ENCODE results near the gene KLHL29. TPM values are rescaled to one million over a fixed set of nuclear protein-coding genes. Genes with fewer than 3 reads are reported as not detected.

Gene KLHL29
- total RNA-seq, 1 experiment from 2014 or later, result 2.4 TPM

DNA sequence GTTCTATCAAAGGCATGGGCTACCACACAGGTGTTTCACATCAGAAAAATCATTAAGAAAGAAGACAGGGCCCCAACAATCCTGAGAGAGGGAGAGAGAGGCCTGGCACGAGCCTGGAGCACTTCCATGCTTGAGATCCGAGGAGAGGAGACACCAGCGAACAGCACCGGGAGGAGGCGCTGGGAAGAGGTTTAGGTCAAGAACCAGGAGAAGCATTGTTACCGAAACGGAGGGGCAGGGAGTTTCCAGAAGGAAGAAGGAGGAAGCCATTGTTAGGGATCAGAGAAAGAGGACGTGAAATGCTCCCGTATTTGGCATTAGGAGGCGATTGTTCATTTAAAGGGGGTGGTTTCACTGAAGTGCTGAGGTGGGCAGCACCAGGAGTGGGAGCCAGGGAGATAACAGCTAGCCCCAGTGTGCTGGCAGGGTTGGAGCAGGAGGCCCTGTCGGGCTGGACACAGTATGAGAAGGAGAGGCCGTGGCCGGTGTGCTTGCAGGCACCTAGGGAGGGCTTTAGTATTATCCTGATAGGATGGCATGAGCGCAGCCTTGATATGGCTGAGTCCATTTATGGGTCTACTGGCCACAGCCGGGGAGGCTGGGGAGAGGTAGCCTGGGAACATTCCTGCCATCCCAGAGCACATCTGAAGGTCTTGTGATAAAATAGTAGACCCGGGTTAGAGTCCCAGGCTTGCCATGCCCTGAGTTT is 244.9 kb downstream of the KLHL29 start:
- H3K27ac ChIP-seq (ENCODE audit: insufficient read length, low read depth, low read length), result no peak overlapping the region
- H3K18ac ChIP-seq (ENCODE audit: insufficient read length, low read depth, low read length), result no peak overlapping the region
- H3K4me1 ChIP-seq (ENCODE audit: insufficient read depth, low read length), result no peaks in the 10 kb centered on the region
- no peak overlapping the region for H3K4me2 ChIP-seq (ENCODE audit: insufficient read depth, insufficient read length, low read length)
- no peak overlapping the region for H3T11ph ChIP-seq (ENCODE audit: low read length)
- H2BK15ac ChIP-seq (ENCODE audit: low read depth, low read length), result no peak overlapping the region
- WGBS (ENCODE audit: extremely low coverage, insufficient read length, low lambda C conversion rate), result no CpG with 5 or more reads among the region's 16 CpGs
- no peaks in the 10 kb centered on the region for H3K23me2 ChIP-seq (ENCODE audit: insufficient read length, low read depth, low read length, poor library complexity, severe bottlenecking)
- no peak overlapping the region for H3K4ac ChIP-seq (ENCODE audit: low read depth, low read length)
- H2BK120ac ChIP-seq (ENCODE audit: low read depth, low read length, poor library complexity, severe bottlenecking), result no peak overlapping the region
- H3K23ac ChIP-seq (ENCODE audit: insufficient read length, low read depth, low read length), result no peak overlapping the region
- no peak for DNase-seq
- H3K27ac Mint-ChIP-seq, result peak overlapping the region in 2 of 3 experiments; percentile 16 to 19; a peak in 3 of 7 replicates
- no peak overlapping the region for H4K5ac ChIP-seq (ENCODE audit: insufficient read length, low read depth, low read length)
- no peaks in the 10 kb centered on the region for H3K79me1 ChIP-seq (ENCODE audit: insufficient read depth, low read depth, low read length, poor library complexity, severe bottlenecking)
- no peak overlapping the region for H2AK5ac ChIP-seq (ENCODE audit: insufficient read length, low read length)
- H4K20me1 ChIP-seq (ENCODE audit: control insufficient read depth, insufficient read depth, insufficient read length), result no peaks in the 10 kb centered on the region
- TF ChIP-seq CTCF (conservative IDR thresholded peaks at IDR 0.05), result no peak
- no peak overlapping the region for H2BK5ac ChIP-seq (ENCODE audit: insufficient read length, low read length)
- H2AFZ ChIP-seq (ENCODE audit: low read length), result no peak overlapping the region
- H3K4me3 Mint-ChIP-seq, result no peak overlapping the region
- no peaks in the 10 kb centered on the region for H3K27me3 ChIP-seq (ENCODE audit: insufficient read depth, low read length)
- peaks cover 0 to 2% (median 0%) of the 10 kb centered on the region in 3 experiments; a peak in 2 of 7 replicates for H3K36me3 Mint-ChIP-seq (ENCODE audit: insufficient read depth in 1 of 3, low read depth in 3 of 3)
- peaks cover 18 to 22% of the 10 kb centered on the region in 2 experiments for H3K4me1 Mint-ChIP-seq
- peak overlapping the region; percentile 40; the same call in 1 of the 2 replicates for H3K14ac ChIP-seq (ENCODE audit: insufficient read depth, low read length)
- H4K8ac ChIP-seq (replicated peaks; ENCODE audit: insufficient read length, low read depth, low read length), result no peak overlapping the region
- H3K9me3 Mint-ChIP-seq, result peaks cover 0 to 3% of the 10 kb centered on the region in 2 experiments; a peak in 1 of 5 replicates
- no peak overlapping the region for H2BK12ac ChIP-seq (ENCODE audit: insufficient read length, low read depth, low read length)
- H3K79me2 ChIP-seq (ENCODE audit: insufficient read depth, low read length), result no peaks in the 10 kb centered on the region
- no peak overlapping the region for H4K91ac ChIP-seq (ENCODE audit: insufficient read length, low read depth, low read length)
- no peak overlapping the region for H3K56ac ChIP-seq (ENCODE audit: insufficient read length, low read depth, low read length)
- no peak overlapping the region for H3K9ac ChIP-seq (ENCODE audit: extremely low read depth, insufficient read length, low read length)
- H2BK20ac ChIP-seq (ENCODE audit: low read depth, low read length, poor library complexity, severe bottlenecking), result no peak overlapping the region
- no peaks in the 10 kb centered on the region for H3K9me3 ChIP-seq (ENCODE audit: control insufficient read depth, low read depth, low read length)
- no peaks in the 10 kb centered on the region for H3K27me3 Mint-ChIP-seq (ENCODE audit: low read depth)
